ENCODE data around the gene TMEFF1.

TMEFF1 gene

GRCh38 chr9:100428871-100429654 is 43.9 kb upstream of the TMEFF1 start:
- no peak for DNase-seq (ENCODE audit: extremely low read depth, insufficient read length)
- Histone ChIP-seq H3K36me3 (ENCODE audit: control insufficient read depth, insufficient read depth, low read length) (no peaks in the 10 kb centered on the region; the same call in 1 of the 2 replicates), H3K27me3 (replicated peaks; ENCODE audit: control insufficient read depth, insufficient read depth, low read length) (no peaks in the 10 kb centered on the region), H3K4me3 (replicated peaks; ENCODE audit: low read depth, low read length) (no peak overlapping the region)
- no peak for TF ChIP-seq CTCF (IDR thresholded peaks at IDR 0.05; ENCODE audit: insufficient read depth, low read length, poor library complexity, severe bottlenecking)

GRCh38 chr9:100430286-100430940 is 42.5 kb upstream of the TMEFF1 start:
- Histone ChIP-seq H3K4me3 (replicated peaks; ENCODE audit: low read depth, low read length) (no peak overlapping the region), H3K36me3 (ENCODE audit: control insufficient read depth, insufficient read depth, low read length) (no peaks in the 10 kb centered on the region; the same call in 1 of the 2 replicates), H3K27me3 (replicated peaks; ENCODE audit: control insufficient read depth, insufficient read depth, low read length) (no peaks in the 10 kb centered on the region)
- TF ChIP-seq CTCF (IDR thresholded peaks at IDR 0.05; ENCODE audit: insufficient read depth, low read length, poor library complexity, severe bottlenecking), result no peak
- no peak for DNase-seq (ENCODE audit: extremely low read depth, insufficient read length)

GRCh38 chr9:100431886-100432285 is 41.1 kb upstream of the TMEFF1 start:
- Histone ChIP-seq H3K36me3 (ENCODE audit: control insufficient read depth, insufficient read depth, low read length) (no peaks in the 10 kb centered on the region; the same call in 1 of the 2 replicates), H3K4me3 (replicated peaks; ENCODE audit: low read depth, low read length) (no peak overlapping the region), H3K27me3 (replicated peaks; ENCODE audit: control insufficient read depth, insufficient read depth, low read length) (no peaks in the 10 kb centered on the region)
- TF ChIP-seq CTCF (IDR thresholded peaks at IDR 0.05; ENCODE audit: insufficient read depth, low read length, poor library complexity, severe bottlenecking), result no peak
- DNase-seq (ENCODE audit: extremely low read depth, insufficient read length), result no peak

- no peaks in the 10 kb centered on the region for H3K27me3 ChIP-seq (replicated peaks; ENCODE audit: control insufficient read depth, insufficient read depth, low read length)
- TF ChIP-seq CTCF (IDR thresholded peaks at IDR 0.05; ENCODE audit: insufficient read depth, low read length, poor library complexity, severe bottlenecking), result no peak
- H3K4me3 ChIP-seq (replicated peaks; ENCODE audit: low read depth, low read length), result no peak overlapping the region
- DNase-seq (ENCODE audit: extremely low read depth, insufficient read length), result no peak
- H3K36me3 ChIP-seq (ENCODE audit: control insufficient read depth, insufficient read depth, low read length), result no peaks in the 10 kb centered on the region; the same call in 1 of the 2 replicates
Observed at GRCh38 chr9:100432736-100433135, 40.2 kb upstream of the TMEFF1 start.

GRCh38 chr9:100436571-100436970 is 36.4 kb upstream of the TMEFF1 start:
- no peak for TF ChIP-seq CTCF (IDR thresholded peaks at IDR 0.05; ENCODE audit: insufficient read depth, low read length, poor library complexity, severe bottlenecking)
- no peak for DNase-seq (ENCODE audit: extremely low read depth, insufficient read length)
- no peaks in the 10 kb centered on the region; the same call in 1 of the 2 replicates for H3K36me3 ChIP-seq (ENCODE audit: control insufficient read depth, insufficient read depth, low read length)
- H3K4me3 ChIP-seq (replicated peaks; ENCODE audit: low read depth, low read length), result no peak overlapping the region
- no peaks in the 10 kb centered on the region for H3K27me3 ChIP-seq (replicated peaks; ENCODE audit: control insufficient read depth, insufficient read depth, low read length)
